Spleen (tissue), 7 donors: Measurements from ENCODE around the gene KTN1.

Source experiments
- POLR2A ChIP-seq, 3 donors: fragments of 450-650 bp; IDR thresholded peaks; one replicate each; pipeline ENCODE4 v1.5.1; 2017; ENCODE audit warnings: antibody characterized with exemption in 3 of 3, mild to moderate bottlenecking in 1 of 3
- POLR2AphosphoS5 ChIP-seq, 3 donors: sonication (generic); formaldehyde crosslinking; IDR thresholded peaks; one replicate each; pipeline ENCODE4 v1.5.1; 2017; ENCODE audit warnings: antibody characterized with exemption in 3 of 3
- TF ChIP-seq, protein P1 (sequence below), 11 experiments: fragments of 200-600 bp in 7 of 11; fragments of 450-650 bp in 4 of 11; sonication (generic) in 4 of 11; IDR thresholded peaks in 8 of 11; conservative IDR thresholded peaks in 3 of 11; 1 replicate in 7 of 11; 2 replicates in 4 of 11; pipeline versions ENCODE4 v1.4.0 to v1.8.0; 2016 to 2021; ENCODE audit warnings: antibody characterized with exemption in 11 of 11, inconsistent platforms in 4 of 11, mild to moderate bottlenecking in 1 of 11
- donor health status: DM: no; HTN: no; CAD: no; lungs with moderate emphysema.
- donor health status: DM: no; HTN: no; CAD: no.
- donor health status: DM: no; HTN: no; CAD: no.

DNA sequence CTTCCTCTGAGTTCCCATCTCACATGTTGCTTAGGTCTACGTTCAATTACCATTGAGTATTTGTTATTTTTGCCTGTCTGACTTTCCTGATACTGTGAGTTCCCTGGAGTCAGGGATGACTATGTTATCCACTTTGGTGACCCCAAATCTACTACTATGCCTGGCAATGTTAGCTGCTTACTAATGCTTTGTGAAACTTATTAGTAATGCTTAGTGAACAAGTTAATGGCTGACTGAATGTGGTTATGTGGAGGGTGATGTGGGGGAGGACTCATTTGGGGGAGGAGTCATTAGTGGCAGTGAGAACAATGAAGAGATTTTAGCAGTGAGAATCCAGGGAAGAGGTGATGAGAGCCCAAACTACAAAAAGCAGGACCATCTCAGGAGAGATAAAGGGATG, 121.6 kb downstream of the KTN1 start:
- no peak for TF ChIP-seq POLR2AphosphoS5 (IDR thresholded peaks at IDR 0.05)
- TF ChIP-seq, protein P1, sequence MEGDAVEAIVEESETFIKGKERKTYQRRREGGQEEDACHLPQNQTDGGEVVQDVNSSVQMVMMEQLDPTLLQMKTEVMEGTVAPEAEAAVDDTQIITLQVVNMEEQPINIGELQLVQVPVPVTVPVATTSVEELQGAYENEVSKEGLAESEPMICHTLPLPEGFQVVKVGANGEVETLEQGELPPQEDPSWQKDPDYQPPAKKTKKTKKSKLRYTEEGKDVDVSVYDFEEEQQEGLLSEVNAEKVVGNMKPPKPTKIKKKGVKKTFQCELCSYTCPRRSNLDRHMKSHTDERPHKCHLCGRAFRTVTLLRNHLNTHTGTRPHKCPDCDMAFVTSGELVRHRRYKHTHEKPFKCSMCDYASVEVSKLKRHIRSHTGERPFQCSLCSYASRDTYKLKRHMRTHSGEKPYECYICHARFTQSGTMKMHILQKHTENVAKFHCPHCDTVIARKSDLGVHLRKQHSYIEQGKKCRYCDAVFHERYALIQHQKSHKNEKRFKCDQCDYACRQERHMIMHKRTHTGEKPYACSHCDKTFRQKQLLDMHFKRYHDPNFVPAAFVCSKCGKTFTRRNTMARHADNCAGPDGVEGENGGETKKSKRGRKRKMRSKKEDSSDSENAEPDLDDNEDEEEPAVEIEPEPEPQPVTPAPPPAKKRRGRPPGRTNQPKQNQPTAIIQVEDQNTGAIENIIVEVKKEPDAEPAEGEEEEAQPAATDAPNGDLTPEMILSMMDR (IDR thresholded peaks at IDR 0.05 in 8 of 11, conservative IDR thresholded peaks at IDR 0.05 in 3 of 11): no peak
- TF ChIP-seq POLR2A (IDR thresholded peaks at IDR 0.05): no peak
